GM19238 (cell line): ENCODE results near the gene IP6K1.
"Not testable (repeated sequence)": the region's sequence is repeated elsewhere in the genome, so short reads cannot be mapped to it uniquely, and the experiment has no call there.

Experiments
- DNase-seq: peaks from one replicate; pipeline ENCODE4 v3.0.0; 2011; ENCODE audit warnings: low spot score; ENCODE audit not compliant: insufficient read length

The IP6K1 gene

DNA sequence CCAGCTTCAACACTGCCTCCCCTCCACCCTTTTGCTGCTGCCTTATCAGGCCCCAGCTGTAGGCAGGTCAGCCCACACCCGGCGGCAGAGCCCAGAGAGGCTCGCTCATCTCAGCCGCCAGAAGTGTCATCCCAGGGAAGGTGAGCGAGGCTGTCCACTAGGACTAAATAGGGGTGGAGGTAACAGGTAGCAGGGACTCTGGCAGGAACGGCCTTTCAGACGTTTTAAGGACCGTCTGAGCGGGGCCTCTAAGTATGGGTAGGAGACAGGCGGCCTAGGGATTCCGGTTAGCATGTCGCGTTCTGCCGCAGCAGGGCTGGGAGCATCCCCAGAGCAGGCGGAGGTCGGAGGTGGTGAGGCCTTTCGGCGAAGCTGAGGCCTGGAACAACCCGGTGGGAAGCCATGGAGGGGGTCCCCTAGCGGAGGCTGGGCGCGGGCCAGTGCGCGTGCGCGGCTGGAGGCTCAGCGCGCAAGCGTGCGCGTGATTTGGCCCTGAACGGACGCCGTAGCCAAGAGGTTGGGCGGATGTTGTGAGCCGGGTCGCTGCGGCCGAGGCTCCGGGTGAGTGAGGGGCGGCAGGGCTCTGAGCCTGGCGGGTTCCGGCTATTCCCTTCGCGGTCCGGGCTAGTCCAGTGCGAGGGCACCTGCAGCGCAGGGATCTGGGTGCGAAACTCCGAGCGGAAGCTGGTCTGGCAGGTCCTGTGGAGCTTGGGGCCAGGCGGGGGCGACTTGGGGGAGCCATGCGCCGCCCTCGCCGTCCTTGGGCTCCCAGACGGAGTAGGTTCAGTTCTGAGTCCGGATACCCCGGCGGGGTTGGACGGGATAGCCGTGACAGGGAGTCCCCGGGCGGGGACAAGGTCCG is 97.1 kb downstream of the IP6K1 start, which contains the start of the genes MST1 and RNF123:
TSS of gene MST1 (minus strand) at position 429 of the 862 bp plus-strand sequence. CDS start 783 bp downstream, outside the sequence.
TSS of gene RNF123 (plus strand) at position 512 of the 862 bp plus-strand sequence. CDS start 1,609 bp downstream, outside the sequence.
- peak; percentile 93 for DNase-seq

DNA sequence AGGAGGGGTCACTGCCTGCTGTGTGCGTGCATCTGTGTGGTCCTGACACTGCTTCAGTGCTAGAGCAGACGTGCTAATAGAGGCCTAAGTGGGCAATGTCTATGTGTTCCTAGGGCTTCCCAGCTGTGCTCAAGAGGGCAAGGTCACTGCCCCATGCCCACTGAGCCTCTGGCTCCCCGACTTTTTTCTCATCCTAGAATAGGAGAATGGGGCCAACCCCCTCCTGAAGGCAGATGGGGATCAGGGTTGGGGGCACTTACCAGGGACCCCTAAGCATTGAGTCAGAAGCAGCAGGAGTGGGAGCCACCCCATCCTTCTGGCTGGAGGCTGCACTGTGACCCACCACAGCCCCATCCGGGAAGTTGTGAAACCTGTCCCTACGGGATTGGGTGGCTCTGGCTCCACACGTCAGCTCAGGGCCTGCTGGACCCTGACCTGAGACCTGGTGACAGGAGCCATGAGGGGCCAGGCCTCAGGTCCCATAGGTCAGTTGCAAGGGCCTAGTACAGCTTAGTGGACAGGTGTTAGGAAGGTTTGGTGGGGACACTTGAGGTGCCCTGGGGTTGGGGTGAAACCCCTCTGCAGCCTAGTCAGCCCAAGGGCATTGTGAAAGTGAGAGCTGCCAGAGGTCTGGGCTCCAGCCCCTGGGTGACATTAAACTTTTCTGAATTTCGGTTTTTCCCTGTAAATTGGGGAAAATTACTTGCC is 97.8 kb downstream of the IP6K1 start:
- DNase-seq, result not testable (repeated sequence)

GRCh38 chr3:49687424-49687795 is 98.9 kb downstream of the IP6K1 start:
- not testable (repeated sequence) for DNase-seq

GRCh38 chr3:49686769-49687423 is 99.4 kb downstream of the IP6K1 start:
- not testable (repeated sequence) for DNase-seq

- not testable (repeated sequence) for DNase-seq
Measured at GRCh38 chr3:49686346-49686745, 100.0 kb downstream of the IP6K1 start.

DNA sequence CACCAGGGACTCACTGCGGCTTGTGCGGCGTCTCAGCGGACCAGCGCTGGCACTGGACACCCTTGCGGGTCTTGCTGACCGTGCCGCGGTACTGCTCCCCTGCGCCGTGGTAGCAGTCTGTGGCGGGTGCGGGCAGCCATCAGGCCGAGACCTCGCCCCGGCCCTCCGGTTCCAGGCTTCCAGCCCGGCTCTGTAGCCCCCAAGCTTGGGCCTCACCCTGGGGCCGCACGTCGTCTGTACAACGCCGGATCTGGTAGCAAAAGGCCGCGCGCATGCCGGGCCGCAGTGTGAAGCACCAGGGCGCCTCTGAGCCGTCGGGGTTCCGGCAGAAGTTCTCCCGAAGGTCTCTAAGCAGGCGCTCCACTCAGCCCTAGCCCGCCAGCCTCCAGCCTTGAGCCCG is 100.5 kb downstream of the IP6K1 start:
- DNase-seq, result not testable (repeated sequence)

DNA sequence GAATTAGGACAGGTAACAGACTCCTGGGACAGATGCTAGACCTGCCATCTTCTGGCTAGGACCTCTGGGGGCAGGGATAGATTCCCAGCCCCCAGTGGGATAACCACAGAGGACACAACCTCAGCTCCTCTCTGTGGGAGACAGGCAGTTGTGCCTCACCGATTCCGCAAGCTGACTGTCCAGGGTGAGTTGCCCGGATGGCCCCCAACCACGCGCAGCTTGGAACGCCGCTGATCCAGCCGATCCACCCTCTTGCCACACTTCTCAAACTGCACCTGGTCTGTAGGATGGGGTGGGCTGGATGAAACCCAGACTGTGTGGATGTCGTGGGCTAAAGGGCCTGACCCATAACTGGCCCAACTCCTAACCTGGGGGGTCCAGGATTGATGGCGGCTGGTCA is 101.2 kb downstream of the IP6K1 start:
- DNase-seq, result not testable (repeated sequence)

DNA sequence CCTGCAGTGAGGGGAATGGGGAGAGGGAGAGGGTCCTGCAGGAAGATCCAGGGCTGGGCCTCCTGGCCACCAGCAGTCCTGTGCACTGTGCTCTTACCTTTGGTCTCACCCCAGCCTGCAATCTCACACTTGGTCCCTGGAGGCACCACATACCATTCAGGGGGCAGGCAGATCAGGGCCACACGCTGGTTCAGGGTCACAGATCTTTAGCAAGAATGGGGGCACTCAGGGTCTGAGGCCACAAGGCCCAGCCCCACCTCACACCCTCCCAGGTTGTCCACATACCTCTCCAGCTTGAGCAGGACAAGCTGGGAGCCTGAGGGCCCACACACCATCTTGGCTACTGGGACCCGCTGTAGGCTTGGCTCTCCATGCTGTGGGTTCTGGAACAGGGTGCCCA is 101.9 kb downstream of the IP6K1 start:
- DNase-seq, result not testable (repeated sequence)

GRCh38 chr3:49683162-49683561 is 103.2 kb downstream of the IP6K1 start:
- no peak for DNase-seq

DNA sequence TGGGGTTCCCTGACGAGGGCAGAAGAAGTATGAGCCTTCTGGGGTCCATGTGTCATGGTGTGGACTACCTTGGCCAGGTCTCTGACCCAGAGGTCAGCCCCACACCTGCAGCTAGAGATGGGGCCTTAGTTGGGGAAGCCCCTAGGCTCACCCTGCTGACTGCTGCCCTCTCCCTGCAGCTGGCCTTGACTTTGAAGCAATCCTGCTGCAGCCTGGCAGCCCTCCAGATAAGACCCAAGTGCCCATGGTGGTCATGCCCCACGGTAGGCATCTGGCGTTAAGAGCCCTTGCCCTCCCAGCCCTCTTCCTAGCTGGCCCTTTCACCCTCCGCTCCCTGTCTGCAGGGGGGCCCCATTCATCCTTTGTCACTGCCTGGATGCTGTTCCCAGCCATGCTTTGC is 104.8 kb downstream of the IP6K1 start:
- DNase-seq, result no peak

DNA sequence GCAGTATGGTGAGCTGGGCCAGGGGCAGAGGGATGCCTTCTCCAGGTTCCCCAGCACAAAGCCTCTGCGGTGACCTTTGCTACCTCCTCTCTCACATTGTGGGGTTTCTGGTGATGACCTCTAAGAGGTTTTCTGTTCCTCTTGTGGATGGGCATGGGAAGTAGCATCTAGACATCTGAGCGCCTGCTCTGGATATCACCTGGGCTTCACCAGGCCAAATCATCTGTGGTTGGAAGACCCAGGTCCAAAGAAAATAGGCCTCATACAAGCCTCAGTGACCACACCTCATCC is 105.2 kb downstream of the IP6K1 start:
- no peak for DNase-seq

- DNase-seq, result no peak
Measured at GRCh38 chr3:49680493-49681231, 105.7 kb downstream of the IP6K1 start.

- DNase-seq, result no peak
Measured at GRCh38 chr3:49675912-49676311, 110.4 kb downstream of the IP6K1 start.

- DNase-seq, result no peak
Measured at GRCh38 chr3:49674497-49674983, 111.8 kb downstream of the IP6K1 start.
